GM21526 (cell line): ENCODE results near the gene COL4A5.

Experiments
- ATAC-seq: cut with Tn5 transposase; IDR thresholded peaks from one replicate; pipeline ENCODE4 v1.9.1; 2021; ENCODE audit warnings: moderate library complexity; ENCODE audit not compliant: unreplicated experiment, low FRiP score

COL4A5 gene

DNA sequence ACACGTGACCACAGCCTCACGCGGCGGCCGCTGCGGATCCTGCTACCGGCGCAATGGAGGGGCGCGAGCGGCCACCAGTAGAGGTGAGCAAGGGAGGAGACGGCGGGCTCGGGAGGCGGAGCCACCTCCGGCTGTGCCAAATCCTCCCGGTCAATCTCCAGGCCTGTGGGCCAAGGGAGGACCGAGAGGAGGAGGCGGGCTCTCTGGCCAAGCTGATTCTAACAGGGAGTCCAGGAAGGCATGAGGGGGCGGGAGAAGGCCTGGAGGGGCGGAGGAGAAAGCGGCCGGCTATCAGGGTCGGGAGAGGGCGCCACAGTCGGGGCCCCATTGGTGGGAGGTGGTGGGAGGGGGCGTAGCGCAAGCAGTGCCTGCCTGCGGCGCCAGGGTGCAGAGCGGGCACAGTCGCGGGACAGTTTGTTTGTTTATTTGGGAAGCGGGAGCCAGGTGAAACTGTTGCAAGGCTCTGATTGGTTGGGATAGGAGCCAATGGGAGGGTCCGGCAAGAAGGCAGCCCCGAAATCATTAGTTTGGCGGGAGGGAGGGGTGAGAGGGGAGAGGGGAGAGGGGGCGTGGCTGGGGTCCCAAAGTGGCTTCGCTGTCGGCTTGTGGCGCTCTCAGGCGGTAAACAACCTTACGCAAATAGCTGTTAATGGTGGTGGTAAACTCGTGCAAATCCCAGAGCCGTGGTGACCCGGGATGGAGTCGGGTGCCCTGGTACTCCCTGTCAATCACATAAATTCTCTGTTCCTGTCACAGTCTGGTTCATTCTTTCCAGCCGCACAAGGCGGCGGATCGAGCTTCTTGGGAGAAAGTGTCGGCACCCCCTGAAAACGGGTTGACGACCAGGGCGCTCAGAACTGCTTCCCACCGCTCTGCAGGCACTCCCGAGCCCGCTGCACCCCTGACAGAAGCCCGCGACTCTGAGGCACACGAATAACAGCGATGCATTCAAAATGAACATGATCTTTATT, 297.2 kb downstream of the COL4A5 start, which contains the start of gene IRS4:
IRS4 (minus strand) TSS at position 55 of the 971 bp plus-strand sequence.
- no peak for ATAC-seq

DNA sequence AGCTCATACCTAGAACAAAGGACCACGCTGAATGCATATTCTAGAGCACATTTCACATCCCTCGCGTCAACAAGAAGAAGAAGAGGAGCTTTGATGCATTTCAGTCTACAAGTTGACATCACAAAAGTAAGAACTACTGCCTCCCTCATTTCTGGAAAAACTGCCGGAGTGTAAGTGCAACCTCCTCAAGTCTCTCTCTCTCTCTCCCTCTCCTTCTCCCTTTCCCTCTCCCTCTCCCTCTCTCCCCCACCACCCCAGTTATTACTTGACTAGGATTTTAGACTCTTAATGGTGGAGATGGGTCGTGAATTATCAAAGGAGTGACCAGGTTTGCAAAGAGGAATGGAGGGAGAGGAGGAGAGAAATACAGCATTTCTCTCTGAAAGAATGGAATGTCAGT, 298.1 kb downstream of the COL4A5 start:
- no peak for ATAC-seq

DNA sequence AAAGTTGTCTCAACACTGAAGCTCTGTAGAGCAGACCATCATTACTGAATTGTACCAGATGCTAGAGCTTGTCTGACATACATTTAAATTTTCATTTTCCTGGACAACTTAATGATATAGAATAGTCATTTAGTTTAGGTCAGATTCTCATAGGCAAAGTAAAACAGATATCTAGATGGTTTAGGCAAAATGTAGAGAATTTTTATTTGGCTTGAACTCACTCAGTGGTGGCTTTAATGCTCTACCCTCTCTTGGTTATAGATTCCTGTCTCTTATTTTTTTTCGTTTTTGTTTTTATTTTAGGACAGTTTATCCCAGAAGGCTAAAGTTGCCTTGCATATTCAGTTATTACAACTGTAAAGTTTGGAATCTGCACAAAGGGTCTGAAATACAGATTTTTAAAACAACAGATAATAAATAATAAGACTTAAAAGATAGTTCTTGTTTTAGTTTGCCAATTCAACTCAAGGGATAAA, 300.7 kb downstream of the COL4A5 start:
- ATAC-seq = no peak
